Measurements from ENCODE around the gene KCNA10.

KCNA10 gene

GRCh38 chr1:110519125-110519810 lies at the start of gene KCNA10:
Gene KCNA10 (minus strand): TSS chr1:110519175. CDS start chr1:110518787, 388 bp downstream.
- DNase-seq = no peak

- no peak for DNase-seq
Measured at GRCh38 chr1:110566836-110567235, 47.9 kb upstream of the KCNA10 start.

DNA sequence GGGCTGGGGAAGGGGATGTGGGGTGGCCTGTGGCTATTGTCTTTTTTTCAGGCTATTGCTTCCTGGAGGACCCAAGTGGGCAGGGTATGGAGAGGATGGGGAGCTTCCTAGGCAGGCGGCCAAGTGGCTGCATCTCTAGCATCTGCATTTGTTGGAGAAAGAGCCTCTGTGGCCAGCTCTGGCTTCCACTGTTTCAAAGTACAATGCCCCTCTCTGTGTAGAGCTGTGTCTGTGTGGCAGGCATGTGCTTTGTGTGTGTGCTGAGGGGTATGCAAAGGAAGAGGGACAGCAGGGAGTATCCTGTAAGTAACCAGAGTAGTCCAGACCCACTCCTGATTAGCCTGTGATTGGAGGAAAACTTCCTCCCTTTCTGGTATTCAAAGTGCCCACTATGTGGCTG lies 46.6 kb upstream of the KCNA10 start:
- DNase-seq = no peak

DNA sequence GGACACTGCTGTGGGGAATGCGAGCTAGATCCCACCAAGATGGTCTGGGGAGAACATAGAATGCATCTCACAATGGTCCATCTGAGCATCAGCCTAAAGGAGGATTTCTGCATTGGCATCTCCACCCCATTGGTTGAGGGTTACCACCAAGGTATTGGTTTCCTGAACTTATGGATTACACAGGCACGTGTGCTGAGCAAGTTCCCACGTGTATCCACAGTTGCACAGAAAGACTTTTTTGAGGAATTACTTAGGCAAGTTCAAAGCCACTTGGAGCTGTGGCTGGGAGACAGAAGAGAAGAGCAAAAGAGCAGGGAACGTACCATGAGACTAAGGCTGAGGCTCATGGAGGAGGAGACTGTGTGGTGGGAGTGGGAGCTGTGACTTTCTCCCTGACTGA lies 44.1 kb upstream of the KCNA10 start:
- no peak for DNase-seq

DNA sequence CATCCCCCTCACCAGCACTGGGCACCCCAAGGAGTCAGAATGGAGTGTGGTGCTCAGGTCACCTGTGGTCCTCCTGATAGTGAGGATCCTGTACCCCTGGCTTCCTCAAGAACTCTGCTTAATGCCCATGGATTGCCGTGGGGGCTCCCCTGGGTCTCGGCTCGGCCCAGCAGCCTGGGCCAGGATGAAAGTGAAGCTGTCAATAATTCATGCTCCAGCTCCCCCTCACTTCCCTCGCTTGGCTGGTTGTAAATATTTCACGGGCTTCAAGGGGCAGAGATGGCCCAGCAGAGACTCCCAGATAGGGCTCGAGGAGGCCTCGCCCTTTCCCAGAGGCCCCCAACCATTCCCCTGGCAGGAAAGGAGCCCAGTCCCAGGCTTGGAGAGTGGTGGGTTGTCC lies 42.6 kb upstream of the KCNA10 start:
- DNase-seq = no peak

- no peak for DNase-seq
Measured at GRCh38 chr1:110559157-110559556, 40.2 kb upstream of the KCNA10 start.

GRCh38 chr1:110557481-110557880 lies 38.5 kb upstream of the KCNA10 start:
- no peak for DNase-seq

- DNase-seq = no peak
Measured at GRCh38 chr1:110556471-110556807, 37.5 kb upstream of the KCNA10 start.

DNA sequence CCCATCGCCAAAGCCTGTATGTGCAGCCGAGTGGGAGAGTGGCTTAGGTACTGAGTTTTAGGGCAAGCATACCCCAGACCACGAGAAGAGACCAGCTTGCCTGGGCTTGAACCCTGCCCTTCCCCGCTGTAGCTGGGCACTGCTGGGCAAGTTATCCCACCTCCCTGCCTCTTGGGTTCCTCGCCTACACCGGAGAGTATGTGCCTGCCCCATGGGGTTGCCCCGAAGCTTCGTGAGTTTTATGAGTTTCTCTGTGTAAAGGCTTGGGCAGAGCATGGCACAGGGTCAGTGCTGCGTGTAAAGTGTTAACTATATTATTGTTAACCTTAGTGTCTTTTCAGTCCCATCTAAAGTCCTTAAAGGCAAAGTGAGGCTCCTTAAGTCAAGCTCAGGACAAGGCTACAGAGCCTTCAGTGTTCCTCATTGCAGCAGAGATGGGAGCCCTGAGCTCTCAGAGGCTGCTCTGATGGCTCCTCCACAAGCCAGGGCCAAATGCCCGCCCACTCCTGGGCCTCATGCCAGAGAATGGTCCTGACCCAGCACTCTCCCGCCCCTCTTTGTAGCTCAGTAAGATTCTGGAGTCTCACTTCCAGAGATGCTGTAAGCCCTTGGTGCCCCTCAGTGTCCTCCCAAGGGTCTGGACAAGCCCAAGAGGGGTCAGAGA lies 37.0 kb upstream of the KCNA10 start:
- no peak for DNase-seq

- no peak for DNase-seq
Measured at GRCh38 chr1:110554871-110555801, 36.2 kb upstream of the KCNA10 start.

GRCh38 chr1:110551278-110551809 lies 32.4 kb upstream of the KCNA10 start:
- no peak for DNase-seq

DNA sequence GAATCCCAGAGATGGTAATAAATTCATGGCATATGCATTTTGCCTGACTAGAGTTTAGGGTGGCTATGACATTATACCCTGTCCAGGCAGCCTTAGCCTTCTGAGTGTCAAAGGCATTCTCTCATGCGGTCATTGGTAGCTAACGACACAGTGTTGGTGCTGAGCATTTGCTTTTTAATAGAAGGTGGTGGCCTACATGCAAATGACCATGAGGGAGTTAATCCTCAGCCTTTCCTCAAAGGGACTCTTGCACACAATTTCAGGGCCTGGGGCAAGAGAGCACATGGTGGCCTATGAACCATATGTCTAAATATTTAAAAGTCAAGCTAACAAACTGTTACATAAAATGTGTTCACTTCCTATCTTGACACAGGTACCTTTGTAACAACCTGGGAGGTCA lies 30.9 kb upstream of the KCNA10 start:
- no peak for DNase-seq

- DNase-seq = no peak
Measured at GRCh38 chr1:110548381-110548780, 29.4 kb upstream of the KCNA10 start.

DNA sequence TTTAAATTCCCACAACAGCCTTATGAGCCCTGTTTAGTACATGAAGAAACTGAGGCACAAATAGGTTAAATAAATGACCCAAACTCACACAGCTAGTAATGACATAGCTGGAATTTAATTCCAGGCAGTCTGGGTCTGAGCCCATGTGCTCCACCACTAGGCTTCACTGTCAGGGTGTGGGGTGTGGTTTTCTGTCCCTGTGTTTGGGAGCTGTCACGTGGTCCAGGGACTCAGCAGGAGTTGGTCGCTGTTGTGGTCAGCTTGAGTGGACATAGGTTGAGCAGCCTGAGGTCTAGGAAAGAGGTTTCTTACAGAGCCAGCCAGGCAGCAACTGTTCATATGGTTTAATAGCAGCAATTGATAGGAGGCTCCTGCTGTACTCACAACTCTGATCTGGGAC lies 28.0 kb upstream of the KCNA10 start:
- no peak for DNase-seq

DNA sequence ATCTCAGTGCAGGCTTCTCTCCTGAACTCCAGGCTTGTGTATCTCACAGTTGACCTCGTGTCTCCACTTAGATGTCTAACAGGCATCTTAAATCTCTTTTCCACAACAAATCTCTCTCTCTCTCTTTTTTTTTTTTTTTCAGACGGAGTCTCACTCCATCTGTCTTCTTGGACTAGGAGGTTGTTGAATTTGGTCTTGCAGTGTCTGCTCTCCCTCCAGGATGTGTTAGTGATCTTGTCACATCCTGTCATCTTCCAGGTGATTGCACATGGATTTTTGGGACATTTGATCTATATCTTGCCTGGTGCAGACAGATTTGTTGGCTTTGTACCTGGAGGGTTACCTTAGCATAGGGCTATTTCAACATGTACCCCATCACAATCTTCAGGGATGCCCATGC lies 26.5 kb upstream of the KCNA10 start:
- no peak for DNase-seq

DNA sequence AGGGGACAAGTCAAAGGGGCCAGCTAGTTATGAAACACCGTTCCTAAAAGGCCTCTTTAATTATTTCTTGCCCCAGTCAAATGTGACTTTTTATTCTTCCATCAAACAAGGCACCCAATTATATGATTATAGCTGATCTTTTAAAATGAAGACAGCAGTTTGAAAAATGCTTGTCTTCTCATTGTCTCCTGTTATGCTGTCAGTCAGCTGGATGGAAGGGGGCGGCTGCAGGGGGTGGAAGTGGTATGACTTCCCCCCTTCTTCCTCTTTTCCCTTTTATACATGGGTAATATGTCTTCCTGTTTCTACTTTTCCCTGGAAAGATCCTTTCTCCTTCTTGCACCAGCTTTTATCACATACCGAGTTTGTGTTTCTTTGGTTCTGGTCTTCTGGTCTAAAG lies 25.8 kb upstream of the KCNA10 start:
- no peak for DNase-seq

DNA sequence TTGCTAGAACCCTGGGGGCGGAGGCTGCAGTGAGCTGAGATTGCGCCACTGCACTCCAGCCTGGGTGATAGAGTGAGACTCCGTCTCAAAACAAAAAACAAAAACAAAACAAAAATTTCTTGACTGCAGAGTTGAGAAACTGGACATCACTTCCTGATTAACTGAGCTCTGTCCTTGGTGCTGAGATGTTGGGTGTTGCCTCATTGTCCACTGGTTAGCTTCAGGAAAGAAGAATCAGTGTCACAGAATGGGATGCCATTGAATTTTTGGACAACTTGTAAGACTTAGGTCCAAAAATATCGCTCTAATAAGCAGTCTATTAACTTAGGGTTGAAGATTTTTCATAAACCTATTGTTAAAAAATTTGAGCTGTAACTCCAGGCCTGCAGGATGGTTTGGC lies 23.8 kb upstream of the KCNA10 start:
- DNase-seq = no peak

DNA sequence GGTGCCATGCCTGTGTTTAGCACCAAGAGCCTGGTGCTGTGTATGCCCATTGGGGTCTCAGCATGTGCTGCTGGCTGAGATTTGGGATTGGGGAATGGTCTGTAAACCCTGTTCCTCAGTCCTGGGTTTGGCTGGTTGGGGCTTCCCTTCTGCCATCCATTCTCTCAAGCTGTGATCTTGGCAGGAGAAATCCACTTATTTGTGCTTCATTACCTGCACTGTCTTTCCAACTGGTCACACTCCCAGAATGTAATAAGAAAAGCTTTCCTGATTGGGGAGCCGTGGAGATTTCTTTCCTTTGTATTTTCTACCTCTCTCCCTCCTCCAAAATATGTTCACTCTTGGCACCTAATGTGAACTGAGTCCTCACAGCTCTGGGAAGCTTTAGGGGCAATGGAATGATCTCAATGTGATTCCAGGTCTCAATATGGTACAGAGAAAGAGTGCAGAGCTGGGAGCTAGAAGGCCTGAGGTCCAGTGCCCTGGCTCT lies 23.0 kb upstream of the KCNA10 start:
- no peak for DNase-seq

- no peak for DNase-seq
Measured at GRCh38 chr1:110540891-110541685, 22.1 kb upstream of the KCNA10 start.

GRCh38 chr1:110538921-110539320 lies 19.9 kb upstream of the KCNA10 start:
- DNase-seq = no peak

DNA sequence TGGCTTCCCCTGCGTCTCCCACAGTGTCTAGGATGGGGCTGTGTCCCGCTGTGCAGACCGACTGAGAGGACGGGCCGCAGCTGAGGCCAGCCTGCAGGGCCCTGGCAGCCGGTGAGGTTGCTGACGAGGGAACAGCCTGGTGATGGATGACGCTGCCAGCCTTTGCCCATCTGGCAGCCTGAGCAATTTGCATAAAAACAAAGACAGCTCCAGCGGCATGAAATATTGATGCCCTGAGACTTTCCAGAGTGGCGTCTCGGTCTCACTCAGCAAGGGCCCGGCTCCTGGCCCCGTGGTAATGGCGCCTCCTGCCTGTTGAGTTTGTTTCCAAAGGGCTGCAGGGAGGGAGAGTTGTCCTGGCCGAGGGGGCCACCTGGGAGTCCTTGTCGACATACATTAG lies 19.1 kb upstream of the KCNA10 start:
- no peak for DNase-seq

- DNase-seq = no peak
Measured at GRCh38 chr1:110535985-110536384, 17.0 kb upstream of the KCNA10 start.

GRCh38 chr1:110533230-110533629 lies 14.3 kb upstream of the KCNA10 start:
- no peak for DNase-seq

Measured in NCI-H187 treated with DMSO at 0.1 percent for 48 hours (cell line).